Stimulated activated CD4-positive, alpha-beta T cell treated with anti-CD3 and anti-CD28 coated beads, Interleukin-2, amount 100 ng/mL, for 4 hours (primary cell): Measurements from ENCODE around the gene ARHGEF10L.

Experiments used
- DNase-seq: peaks from one replicate; pipeline ENCODE4 v3.0.0-alpha.2; 2020; ENCODE audit warnings: low read depth

ARHGEF10L gene

GRCh38 chr1:17711941-17712340 lies 172.4 kb downstream of the ARHGEF10L start:
- no peak for DNase-seq

GRCh38 chr1:17713993-17714392 lies 174.5 kb downstream of the ARHGEF10L start:
- DNase-seq = no peak

- DNase-seq = no peak
These were observed 178.4 kb downstream of the ARHGEF10L start for GRCh38 chr1:17717594-17718535.

- DNase-seq = no peak
These were observed 180.4 kb downstream of the ARHGEF10L start for GRCh38 chr1:17719874-17720273.

GRCh38 chr1:17721444-17721843 lies 181.9 kb downstream of the ARHGEF10L start:
- DNase-seq = no peak

GRCh38 chr1:17723684-17724083 lies 184.2 kb downstream of the ARHGEF10L start:
- no peak for DNase-seq

GRCh38 chr1:17724150-17724549 lies 184.7 kb downstream of the ARHGEF10L start:
- no peak for DNase-seq

GRCh38 chr1:17725084-17725719 lies 185.7 kb downstream of the ARHGEF10L start:
- DNase-seq = no peak

GRCh38 chr1:17725811-17726582 lies 186.5 kb downstream of the ARHGEF10L start:
- DNase-seq = no peak

GRCh38 chr1:17728123-17728712 lies 188.7 kb downstream of the ARHGEF10L start:
- no peak for DNase-seq

GRCh38 chr1:17729248-17729647 lies 189.8 kb downstream of the ARHGEF10L start:
- no peak for DNase-seq

- DNase-seq = no peak
These were observed 190.4 kb downstream of the ARHGEF10L start for GRCh38 chr1:17729909-17730308.

GRCh38 chr1:17731460-17731859 lies 192.0 kb downstream of the ARHGEF10L start:
- DNase-seq = no peak

- no peak for DNase-seq
These were observed 193.0 kb downstream of the ARHGEF10L start for GRCh38 chr1:17732475-17732874.

GRCh38 chr1:17733661-17734060 lies 194.2 kb downstream of the ARHGEF10L start:
- no peak for DNase-seq

- DNase-seq = no peak
These were observed 195.1 kb downstream of the ARHGEF10L start for GRCh38 chr1:17734609-17735008.

GRCh38 chr1:17735348-17735747 lies 195.8 kb downstream of the ARHGEF10L start:
- DNase-seq = no peak

GRCh38 chr1:17735793-17736192 lies 196.3 kb downstream of the ARHGEF10L start:
- no peak for DNase-seq

GRCh38 chr1:17736625-17737024 lies 197.1 kb downstream of the ARHGEF10L start:
- no peak for DNase-seq

- no peak for DNase-seq
These were observed 199.6 kb downstream of the ARHGEF10L start for GRCh38 chr1:17739050-17739449.

GRCh38 chr1:17741052-17741451 lies 201.6 kb downstream of the ARHGEF10L start:
- DNase-seq = no peak

GRCh38 chr1:17742583-17742982 lies 203.1 kb downstream of the ARHGEF10L start:
- DNase-seq = no peak
